Fibroblast of lung (primary cell): ENCODE data around the gene ABCA2. TPM values are rescaled to one million over a fixed set of nuclear protein-coding genes. Genes with fewer than 3 reads are reported as not detected.
A peak's percentile ranks its signal among the peaks of the same experiment; 100 is the strongest.
"Not testable (repeated sequence)": the region's sequence is repeated elsewhere in the genome, so short reads cannot be mapped to it uniquely, and the experiment has no call there.

Source experiments
- DNase-seq, 2 donors: peaks; one replicate each; pipeline versions ENCODE4 v3.0.0 to v3.0.0-alpha.2; 2010; ENCODE audit warnings: low read depth in 2 of 2
- H2AFZ ChIP-seq: 2 replicates; pipeline ENCODE4 v1.5.1; 2012; ENCODE audit warnings: low read length, control low read depth, inconsistent platforms
- H3K27ac ChIP-seq: 2 replicates; pipeline ENCODE4 v1.5.1; 2011; ENCODE audit warnings: low read length, control low read depth; ENCODE audit not compliant: insufficient read depth
- H3K27me3 ChIP-seq: 2 replicates; pipeline ENCODE4 v1.5.1; 2011; ENCODE audit warnings: mild to moderate bottlenecking, low read length; ENCODE audit not compliant: control insufficient read depth, insufficient read depth
- H3K36me3 ChIP-seq: 2 replicates; pipeline ENCODE4 v1.5.1; 2011; ENCODE audit warnings: low read length; ENCODE audit not compliant: control insufficient read depth, insufficient read depth
- H3K4me1 ChIP-seq: 2 replicates; pipeline ENCODE4 v1.5.1; 2011; ENCODE audit warnings: low read length; ENCODE audit not compliant: control insufficient read depth, insufficient read depth; ENCODE audit errors: extremely low read depth
- H3K4me2 ChIP-seq: 2 replicates; pipeline ENCODE4 v1.5.1; 2011; ENCODE audit warnings: low read length, control low read depth; ENCODE audit not compliant: insufficient read depth; ENCODE audit errors: extremely low read depth
- H3K4me3 ChIP-seq, 4 experiments: fragments of 200-600 bp in 1 of 4; sonication (generic) in 1 of 4; replicated peaks in 1 of 4; 2 replicates each; pipeline ENCODE4 v1.5.1; 2011 to 2016; ENCODE audit warnings: low read length in 4 of 4, low read depth in 3 of 4, mild to moderate bottlenecking in 3 of 4, control low read depth in 2 of 4, inconsistent platforms in 1 of 4, mixed read lengths in 1 of 4; ENCODE audit not compliant: insufficient read depth in 1 of 4; ENCODE audit errors: control extremely low read depth in 1 of 4
- H3K79me2 ChIP-seq: 2 replicates; pipeline ENCODE4 v1.5.1; 2012; ENCODE audit warnings: mild to moderate bottlenecking, low read length, inconsistent platforms; ENCODE audit not compliant: control insufficient read depth, insufficient read depth
- H3K9ac ChIP-seq: 2 replicates; pipeline ENCODE4 v1.5.1; 2011; ENCODE audit warnings: mild to moderate bottlenecking, low read length, control low read depth; ENCODE audit not compliant: insufficient read depth
- H3K9me3 ChIP-seq: 2 replicates; pipeline ENCODE4 v1.5.1; 2012; ENCODE audit warnings: low read depth, low read length; ENCODE audit not compliant: control insufficient read depth, insufficient read depth
- H4K20me1 ChIP-seq: 2 replicates; pipeline ENCODE4 v1.5.1; 2011; ENCODE audit warnings: low read length; ENCODE audit not compliant: control insufficient read depth, insufficient read depth; ENCODE audit errors: extremely low read depth
- EZH2 ChIP-seq: IDR thresholded peaks from 2 replicates; pipeline ENCODE4 v1.5.1; 2012; ENCODE audit warnings: low read length, control low read depth, mild to moderate bottlenecking; ENCODE audit errors: missing control alignments
- polyA plus RNA-seq, 2 donors: library from polyadenylated mRNA; depleted of rRNA in 1 of 2; stranded (reverse) in 1 of 2; unstranded in 1 of 2; fragments of >200 nt; gene quantifications; 2 replicates each; pipeline ENCODE4 v1.2.1, GENCODE V29; 2011 to 2012; ENCODE audit warnings: missing spikeins in 1 of 2
- total RNA-seq: library from RNA; depleted of rRNA; stranded (reverse); fragments of >200 nt; gene quantifications from 2 replicates; pipeline ENCODE4 v1.2.1, GENCODE V29; 2014
- TF ChIP-seq, protein P1 (sequence below), 2 donors: IDR thresholded peaks in 1 of 2; conservative IDR thresholded peaks in 1 of 2; 1 replicate in 1 of 2; 2 replicates in 1 of 2; pipeline ENCODE4 v1.5.1; 2011 to 2012; ENCODE audit warnings: low read length in 2 of 2, control low read depth in 1 of 2, inconsistent platforms in 1 of 2, low read depth in 1 of 2, mild to moderate bottlenecking in 1 of 2

ABCA2 gene
- total and polyA plus RNA-seq, 2 donors (not counting 1 experiment from before 2014, with no cell fraction given): 8.5 to 21.8 TPM

- TF ChIP-seq, protein P1, sequence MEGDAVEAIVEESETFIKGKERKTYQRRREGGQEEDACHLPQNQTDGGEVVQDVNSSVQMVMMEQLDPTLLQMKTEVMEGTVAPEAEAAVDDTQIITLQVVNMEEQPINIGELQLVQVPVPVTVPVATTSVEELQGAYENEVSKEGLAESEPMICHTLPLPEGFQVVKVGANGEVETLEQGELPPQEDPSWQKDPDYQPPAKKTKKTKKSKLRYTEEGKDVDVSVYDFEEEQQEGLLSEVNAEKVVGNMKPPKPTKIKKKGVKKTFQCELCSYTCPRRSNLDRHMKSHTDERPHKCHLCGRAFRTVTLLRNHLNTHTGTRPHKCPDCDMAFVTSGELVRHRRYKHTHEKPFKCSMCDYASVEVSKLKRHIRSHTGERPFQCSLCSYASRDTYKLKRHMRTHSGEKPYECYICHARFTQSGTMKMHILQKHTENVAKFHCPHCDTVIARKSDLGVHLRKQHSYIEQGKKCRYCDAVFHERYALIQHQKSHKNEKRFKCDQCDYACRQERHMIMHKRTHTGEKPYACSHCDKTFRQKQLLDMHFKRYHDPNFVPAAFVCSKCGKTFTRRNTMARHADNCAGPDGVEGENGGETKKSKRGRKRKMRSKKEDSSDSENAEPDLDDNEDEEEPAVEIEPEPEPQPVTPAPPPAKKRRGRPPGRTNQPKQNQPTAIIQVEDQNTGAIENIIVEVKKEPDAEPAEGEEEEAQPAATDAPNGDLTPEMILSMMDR (conservative IDR thresholded peaks at IDR 0.05 in 1 of 2, IDR thresholded peaks at IDR 0.05 in 1 of 2; ENCODE audit: low read depth in 1 of 2, low read length in 2 of 2): no peak
- no peak for TF ChIP-seq EZH2
- Histone ChIP-seq H2AFZ (no peak overlapping the region), H4K20me1 (no peaks in the 10 kb centered on the region), H3K4me2 (no peak overlapping the region), H3K4me3 (no peak overlapping the region), H3K36me3 (peaks cover 9% of the 10 kb centered on the region), H3K27me3 (no peaks in the 10 kb centered on the region), H3K27ac (no peak overlapping the region), H3K9me3 (no peaks in the 10 kb centered on the region), H3K4me1 (no peaks in the 10 kb centered on the region), H3K79me2 (no peaks in the 10 kb centered on the region), H3K9ac (no peak overlapping the region)
- no peak for DNase-seq
Measured at GRCh38 chr9:137035507-137035834, 7.4 kb upstream of the ABCA2 start.

DNA sequence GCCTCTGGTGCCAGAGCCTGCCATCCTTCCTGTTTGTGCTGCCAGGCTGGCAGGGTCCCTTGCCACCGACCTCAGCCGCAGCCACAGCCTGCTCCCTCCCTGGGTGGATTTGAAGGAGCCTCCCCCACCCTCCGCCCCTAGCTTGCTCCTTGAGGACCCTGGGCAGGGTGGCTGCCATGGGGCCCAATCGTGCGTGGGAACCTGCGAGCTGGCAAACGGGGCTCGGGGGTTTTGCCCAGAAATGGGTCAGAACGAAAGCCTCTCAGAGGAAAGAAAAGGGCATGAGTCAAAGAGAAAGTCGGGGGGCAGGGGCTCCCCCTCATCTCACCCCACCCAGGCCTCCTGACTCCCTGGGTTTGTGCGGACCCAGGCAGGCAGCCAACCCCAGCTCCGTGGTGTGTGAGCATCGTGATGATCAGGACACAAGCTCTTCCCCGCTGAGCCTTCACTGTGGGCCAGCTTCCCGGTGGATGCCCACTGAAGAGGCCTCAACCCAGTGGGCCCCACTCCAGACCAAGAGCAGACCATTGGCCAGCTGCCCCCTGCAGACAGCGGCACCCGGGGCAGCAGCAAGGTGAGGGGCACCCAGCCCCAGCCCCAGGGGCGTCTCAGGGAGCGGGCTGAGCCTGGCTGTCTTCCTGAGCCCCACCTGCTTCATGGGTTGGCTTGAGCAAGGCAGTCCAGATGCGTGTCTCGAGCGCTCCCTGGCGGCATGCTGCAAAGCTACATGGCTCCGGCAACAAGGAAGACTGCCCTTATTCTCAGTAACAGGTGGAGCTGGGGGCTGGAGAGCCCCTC is 6.9 kb upstream of the ABCA2 start:
- no peak overlapping the region for H3K4me3 ChIP-seq
- peaks cover 6% of the 10 kb centered on the region for H3K36me3 ChIP-seq
- H3K79me2 ChIP-seq: no peaks in the 10 kb centered on the region
- peak; percentile 69 to 82 for DNase-seq
- no peak overlapping the region for H3K9ac ChIP-seq
- H3K27me3 ChIP-seq: no peaks in the 10 kb centered on the region
- H3K4me1 ChIP-seq: no peaks in the 10 kb centered on the region
- no peaks in the 10 kb centered on the region for H4K20me1 ChIP-seq
- TF ChIP-seq EZH2: no peak
- TF ChIP-seq, protein P1 (conservative IDR thresholded peaks at IDR 0.05 in 1 of 2, IDR thresholded peaks at IDR 0.05 in 1 of 2; ENCODE audit: low read depth in 1 of 2, low read length in 2 of 2): peak; percentile 88 to 91
- no peak overlapping the region for H2AFZ ChIP-seq
- H3K27ac ChIP-seq: no peak overlapping the region
- no peak overlapping the region for H3K4me2 ChIP-seq
- no peaks in the 10 kb centered on the region for H3K9me3 ChIP-seq

DNA sequence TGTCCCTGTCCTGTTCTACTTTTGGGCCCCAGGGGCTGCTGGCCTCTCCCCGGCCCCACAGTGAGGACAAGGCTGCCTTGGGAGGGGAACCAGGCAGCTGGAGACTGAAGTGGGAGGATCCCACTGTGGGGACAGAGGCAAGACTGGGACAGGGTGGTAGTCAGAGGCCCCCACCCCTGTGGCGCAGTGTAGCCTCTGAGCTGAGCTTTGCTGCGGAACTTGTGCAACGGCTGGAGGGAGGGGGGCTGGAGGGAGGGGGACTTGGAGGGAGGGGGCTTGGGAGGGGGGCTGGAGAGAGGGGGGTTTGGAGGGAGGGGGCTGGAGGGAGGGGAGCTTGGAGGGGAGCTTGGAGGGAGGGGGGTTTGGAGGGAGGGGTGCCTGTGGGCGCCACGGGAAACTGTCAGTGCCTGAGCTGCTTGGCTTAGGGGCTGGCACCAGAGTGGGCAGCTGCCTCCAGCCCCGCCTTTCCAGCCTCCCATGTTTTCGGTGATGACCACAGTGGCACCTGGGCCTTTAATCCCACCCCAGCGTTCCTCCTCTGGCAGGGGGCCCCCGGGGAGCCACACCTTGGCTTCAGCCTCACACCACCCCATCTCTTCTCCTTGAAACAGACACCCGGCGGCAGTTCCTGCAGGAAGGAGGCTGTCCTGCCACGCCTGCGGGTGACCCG is 6.1 kb upstream of the ABCA2 start:
- Histone ChIP-seq H3K4me2 (no peak overlapping the region), H3K4me3 (no peak overlapping the region), H3K9ac (no peak overlapping the region), H3K36me3 (peaks cover 3% of the 10 kb centered on the region), H2AFZ (no peak overlapping the region), H3K4me1 (peaks cover under 1% of the 10 kb centered on the region), H3K79me2 (no peaks in the 10 kb centered on the region), H3K27ac (no peak overlapping the region), H4K20me1 (no peaks in the 10 kb centered on the region), H3K27me3 (no peaks in the 10 kb centered on the region), H3K9me3 (no peaks in the 10 kb centered on the region)
- TF ChIP-seq EZH2: no peak
- TF ChIP-seq, protein P1 (conservative IDR thresholded peaks at IDR 0.05 in 1 of 2, IDR thresholded peaks at IDR 0.05 in 1 of 2; ENCODE audit: low read depth in 1 of 2, low read length in 2 of 2): no peak
- no peak for DNase-seq

- not testable (repeated sequence) for H3K9me3 ChIP-seq, H3K27ac ChIP-seq, H2AFZ ChIP-seq, H3K27me3 ChIP-seq, H3K9ac ChIP-seq, DNase-seq, H3K36me3 ChIP-seq, H4K20me1 ChIP-seq, H3K4me1 ChIP-seq, H3K4me2 ChIP-seq, H3K79me2 ChIP-seq, H3K4me3 ChIP-seq
Measured at GRCh38 chr9:137033481-137033880, 5.4 kb upstream of the ABCA2 start.
